ENCODE data around the gene SMYD2.
"Not testable (repeated sequence)": the region's sequence is repeated elsewhere in the genome, so short reads cannot be mapped to it uniquely, and the experiment has no call there.

SMYD2 gene

GRCh38 chr1:214271995-214272731 is 8.8 kb upstream of the SMYD2 start:
- DNase-seq = no peak

DNA sequence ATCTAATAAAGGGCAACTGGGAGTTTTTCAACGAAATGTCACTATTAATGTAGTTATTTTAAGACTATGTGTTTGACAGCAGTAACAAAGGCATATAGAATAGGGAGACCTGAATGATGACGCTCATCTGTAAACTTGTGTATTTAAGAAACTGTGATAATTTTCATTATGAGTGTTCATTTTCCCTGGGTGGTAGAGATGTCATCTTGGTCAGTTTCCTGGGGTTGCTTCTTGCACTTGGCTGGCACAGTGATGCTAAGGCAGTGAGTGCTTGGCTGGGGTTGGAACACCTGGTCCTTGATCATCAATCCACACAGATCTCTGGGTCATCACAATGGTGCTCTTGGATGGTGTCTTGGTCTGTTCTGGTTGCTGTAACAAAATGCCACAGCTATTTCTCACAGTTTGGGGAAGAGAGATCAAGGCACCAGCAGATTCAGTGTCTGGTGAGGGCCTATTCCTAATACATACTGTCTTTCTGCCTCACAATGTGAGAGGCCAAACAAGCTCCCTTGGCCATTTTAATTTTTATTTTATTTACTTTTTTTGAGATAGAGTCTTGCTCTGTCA is 7.9 kb upstream of the SMYD2 start:
- no peak for DNase-seq

GRCh38 chr1:214275700-214276099 is 5.3 kb upstream of the SMYD2 start:
- DNase-seq = not testable (repeated sequence)

- no peak for DNase-seq
Observed at GRCh38 chr1:214276786-214277185, 4.2 kb upstream of the SMYD2 start.

DNA sequence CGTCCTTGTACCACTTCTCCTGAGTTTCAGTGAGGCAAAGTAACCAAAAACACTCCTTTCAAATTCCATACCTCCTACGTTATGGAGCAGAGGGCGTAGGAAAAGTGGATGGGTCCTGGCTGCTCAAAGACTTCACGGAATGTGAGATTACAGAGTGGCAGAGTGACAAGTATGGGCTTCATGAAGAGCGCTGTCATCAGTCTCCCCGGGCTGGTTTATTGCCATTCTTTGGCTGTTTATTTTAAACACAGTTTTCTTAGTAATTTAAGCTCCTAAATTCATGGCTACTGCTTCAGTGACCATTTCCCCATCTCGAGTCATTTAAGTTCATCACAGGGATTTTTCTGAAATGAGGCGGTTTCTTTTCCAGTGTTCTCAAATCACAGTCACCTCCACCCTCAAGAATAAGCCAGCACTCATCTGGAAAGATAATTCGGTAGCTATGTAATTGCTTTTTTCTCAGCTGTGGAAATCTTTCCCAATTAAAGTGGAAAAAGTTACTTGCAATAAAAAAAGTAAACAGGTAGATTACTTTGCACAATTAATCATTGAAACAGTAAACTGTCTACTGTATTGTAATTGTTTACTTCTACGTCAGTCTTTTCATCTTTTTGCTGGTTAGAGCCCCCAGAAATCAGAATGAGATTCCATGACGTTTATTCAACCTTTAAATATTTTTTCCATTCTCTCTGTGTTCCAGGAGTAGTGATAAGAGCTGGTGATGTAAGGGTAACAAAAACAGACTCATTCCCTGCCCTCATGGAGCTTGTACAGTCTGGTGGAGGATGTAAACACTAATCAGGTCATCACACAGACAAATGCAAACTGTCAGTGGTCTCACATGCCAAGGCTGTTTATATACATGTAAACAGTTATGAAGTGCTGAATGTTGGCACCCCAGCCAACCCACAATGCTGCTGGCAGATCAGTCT is 3.0 kb upstream of the SMYD2 start:
- DNase-seq = no peak

DNA sequence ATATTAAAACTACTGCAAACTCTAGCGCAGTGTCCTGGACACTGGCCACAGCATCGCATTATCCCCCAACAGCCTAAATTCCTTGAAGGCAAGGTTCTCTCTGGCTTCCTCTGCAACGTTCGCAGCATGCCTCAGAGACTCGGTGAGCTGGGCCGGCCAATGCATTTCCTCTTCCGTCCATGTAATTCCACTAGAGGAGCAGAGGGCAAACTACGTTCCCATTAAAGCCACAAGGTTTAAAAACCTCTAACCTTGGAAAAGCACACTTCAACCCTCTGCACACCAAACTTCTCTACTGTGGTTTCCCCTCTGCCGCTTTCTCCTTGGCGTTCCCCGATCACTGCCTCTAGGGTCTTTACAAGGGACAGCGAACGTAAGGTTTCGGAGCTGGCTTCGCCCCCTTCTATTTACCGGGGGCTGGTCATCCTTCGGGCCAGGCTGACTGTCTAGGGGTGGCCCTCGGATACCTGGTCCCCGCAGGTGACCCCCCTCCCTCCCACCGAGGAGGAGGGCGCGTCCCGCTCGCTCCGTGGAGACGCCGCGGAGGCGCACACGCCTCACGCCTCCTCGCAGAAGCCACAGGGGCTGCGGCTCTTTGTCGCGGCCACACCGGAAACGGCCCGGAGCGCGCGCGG is 456 bp upstream of the SMYD2 start:
- DNase-seq = no peak

DNA sequence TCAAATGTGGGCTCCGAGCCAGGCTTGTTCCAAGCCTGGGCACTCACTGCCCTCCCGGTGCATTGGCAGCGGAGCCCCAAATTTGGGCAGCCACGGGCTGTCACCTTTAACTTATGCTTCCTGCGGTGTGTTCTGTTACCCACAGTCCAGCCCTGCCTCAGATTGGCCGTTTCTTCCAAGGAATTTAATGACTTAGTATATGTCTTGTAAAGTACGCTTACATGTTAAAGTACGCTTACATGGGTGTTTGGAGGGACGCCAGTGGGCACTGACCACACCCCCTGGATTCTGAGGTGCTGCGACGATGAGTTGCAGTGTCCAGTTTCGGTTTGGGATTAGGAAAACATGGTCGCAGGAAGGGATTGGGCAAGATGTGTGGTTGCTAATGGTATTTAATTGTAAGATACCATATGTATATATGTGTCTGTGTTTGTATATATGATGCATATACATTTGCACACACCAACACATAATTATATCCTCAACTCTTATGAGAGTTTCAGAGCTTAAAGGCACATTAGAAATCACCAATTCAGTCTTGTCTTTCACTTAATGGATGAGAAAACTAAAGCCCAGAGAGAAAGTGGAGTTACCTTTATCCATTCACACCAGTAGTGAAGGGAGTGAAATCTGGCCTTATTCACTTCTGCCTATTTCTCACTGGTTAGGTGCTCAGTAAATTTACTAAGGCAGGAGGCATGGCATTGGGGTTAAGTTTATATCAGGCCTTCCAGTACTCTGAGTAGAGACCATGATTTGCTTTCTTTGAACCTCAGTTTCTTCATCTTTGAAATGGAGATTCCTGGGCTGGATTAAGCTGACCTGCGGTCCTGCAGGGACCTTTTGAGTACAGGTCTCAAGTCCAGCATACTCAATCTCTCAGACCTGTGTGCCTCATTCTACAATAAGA is 1.0 kb downstream of the SMYD2 start:
- DNase-seq = no peak

DNA sequence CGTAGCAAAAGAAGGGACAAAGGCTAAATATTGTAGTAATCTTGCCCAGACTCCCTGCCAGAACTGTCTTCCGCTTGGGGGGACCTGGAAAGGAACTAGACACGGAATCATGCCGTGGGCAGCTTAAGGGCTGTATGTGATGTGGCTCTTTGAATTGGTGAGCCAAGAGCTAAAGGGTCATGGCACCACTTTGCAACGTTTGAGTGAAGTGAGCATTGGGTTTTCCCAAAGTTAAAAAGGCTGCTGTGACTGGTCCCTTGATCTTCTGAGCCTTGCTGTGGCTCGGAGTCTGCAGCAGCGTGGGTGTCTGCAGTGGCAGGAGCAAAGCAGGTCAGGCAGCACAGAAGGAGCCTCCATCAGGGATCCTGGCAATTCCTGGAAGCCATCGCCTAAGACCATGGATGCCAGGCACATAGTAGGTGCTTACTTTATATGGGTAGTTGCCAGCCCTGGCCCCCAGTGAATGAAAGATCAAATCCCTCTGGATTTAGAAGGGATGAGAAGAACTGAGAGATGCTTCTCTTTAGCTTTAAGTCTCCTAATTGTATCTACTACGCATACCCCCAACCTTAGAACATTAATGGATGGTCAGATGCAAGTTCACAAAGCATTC is 1.8 kb downstream of the SMYD2 start:
- DNase-seq = no peak

GRCh38 chr1:214285610-214286440 is 4.9 kb downstream of the SMYD2 start:
- no peak for DNase-seq

DNA sequence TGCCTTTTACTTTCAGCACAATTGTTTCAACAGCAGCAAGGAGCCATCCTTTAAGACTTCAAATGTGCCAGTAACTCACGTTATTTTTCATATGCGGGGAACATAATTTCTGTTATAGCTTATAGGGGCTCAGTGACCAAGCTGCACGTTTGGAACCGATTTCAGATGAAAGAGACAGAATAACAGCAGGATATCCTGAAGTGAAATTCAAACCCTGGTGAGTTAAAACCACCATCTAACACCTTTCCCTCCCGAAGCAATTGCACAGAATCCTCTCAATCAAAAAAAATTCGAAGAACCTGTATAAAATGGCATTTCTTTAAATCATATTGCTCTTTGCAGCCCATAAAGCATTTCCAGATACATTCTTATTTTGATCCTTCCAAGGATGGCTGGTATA is 6.9 kb downstream of the SMYD2 start:
- DNase-seq = no peak

DNA sequence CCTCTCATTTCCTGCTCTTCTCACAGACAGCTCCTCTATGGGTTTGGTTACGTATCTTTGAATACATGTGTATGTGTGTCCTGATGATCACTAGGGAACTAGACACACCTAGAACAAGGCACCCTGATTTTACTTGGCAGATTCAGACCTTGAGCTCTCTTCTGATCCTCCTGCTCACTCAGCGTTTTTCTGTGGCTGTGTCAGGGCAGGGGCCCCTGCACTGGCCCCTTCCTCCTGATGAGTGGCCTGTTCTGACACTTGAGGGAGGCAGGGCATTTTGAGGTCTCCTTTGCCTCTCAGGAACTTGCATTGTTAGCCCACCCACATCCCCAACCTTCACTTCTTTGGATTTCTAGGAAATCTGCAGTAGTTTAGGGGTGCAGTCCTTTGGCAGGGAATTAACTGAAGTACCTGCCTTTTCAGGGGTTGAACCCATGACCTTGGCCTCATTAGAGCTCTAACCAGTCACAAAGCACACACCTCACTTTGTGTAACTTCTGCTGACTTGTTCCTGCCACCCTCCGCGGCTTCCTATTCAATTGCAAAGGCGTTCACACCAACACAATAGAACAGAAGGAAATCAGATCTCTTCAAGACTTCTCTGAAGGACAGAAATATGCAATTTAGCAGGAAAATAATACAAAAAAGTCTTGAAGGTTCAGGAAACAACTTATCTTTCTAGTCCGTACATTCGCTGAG is 8.8 kb downstream of the SMYD2 start:
- DNase-seq = no peak

GRCh38 chr1:214290424-214291037 is 9.6 kb downstream of the SMYD2 start:
- no peak for DNase-seq

DNA sequence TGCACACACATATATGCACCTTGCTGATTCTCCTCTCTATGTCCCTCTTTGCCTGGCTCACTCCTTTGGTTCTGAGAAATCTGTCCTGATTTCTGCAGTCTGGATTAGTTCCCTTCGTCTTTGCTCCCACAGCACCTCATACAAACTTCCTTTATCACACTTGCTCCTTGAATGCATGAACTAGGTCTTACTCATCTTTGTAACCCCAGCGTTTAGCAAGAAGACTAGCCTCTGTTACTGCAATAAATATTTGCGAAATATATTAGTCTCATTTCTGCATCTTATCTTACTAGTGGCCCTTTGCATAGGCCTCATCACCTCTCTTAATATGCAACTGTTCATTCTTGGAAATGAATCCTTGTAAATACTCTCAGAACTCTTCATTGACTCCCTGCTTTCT is 11.4 kb downstream of the SMYD2 start:
- DNase-seq = no peak

DNA sequence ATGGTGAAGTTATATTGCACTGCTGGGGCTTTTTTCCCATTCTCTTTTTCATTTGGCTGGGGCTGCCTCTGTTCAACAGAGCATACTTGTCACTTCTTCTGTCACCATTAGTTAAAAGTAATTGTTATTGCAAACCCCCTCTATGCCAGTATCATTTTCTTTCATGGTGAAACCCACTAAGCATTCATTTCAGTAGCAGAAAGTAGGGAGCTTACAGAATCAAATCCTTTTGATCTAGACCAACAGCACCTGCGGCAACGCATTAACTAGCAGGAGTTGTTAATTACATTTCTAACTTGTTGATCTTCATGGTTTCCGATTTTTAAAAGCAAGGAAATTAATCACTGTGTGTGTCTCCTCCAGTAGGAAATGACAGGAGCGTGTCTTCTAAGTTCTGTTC is 15.0 kb downstream of the SMYD2 start:
- DNase-seq = no peak

DNA sequence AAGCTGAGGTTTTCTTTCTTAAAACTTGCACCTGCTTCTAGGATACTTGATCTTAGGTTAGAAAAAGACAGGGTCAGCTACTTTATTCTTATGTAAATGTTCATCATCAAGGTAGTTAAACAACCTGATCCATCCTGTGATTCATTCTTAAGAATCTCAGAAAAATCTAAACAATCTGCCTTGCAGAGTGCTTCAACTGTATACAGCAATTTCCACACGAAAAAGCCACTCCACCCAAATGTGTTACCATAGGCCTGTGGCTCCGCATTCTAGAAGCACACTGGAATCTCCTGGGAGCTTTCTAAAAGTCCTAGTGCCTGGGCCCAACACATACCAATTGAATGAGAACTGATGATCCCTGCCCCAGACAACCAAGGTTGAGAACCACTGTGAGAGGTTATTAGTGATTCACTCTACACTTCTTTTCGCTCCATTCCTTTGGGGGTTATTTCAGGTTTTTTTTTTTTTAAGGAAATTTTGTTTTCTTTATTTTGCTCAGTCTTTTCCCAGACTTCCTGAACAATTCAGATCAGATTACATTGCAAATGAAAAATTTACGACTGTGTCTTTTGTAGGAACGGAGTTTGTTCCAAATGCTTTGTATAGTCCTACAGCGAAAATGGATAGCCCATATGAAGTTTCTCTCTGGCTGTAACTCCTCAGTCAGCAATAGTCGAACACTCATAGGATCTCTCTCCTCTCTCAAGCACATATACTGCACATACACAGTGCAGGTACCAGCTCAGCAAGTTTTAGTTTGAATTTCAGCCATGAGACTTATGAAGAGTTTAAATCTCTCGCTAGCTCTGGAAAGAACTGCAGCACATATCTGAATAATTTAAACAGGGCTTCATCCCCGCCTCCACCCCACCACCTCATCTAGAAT is 16.1 kb downstream of the SMYD2 start:
- no peak for DNase-seq

DNA sequence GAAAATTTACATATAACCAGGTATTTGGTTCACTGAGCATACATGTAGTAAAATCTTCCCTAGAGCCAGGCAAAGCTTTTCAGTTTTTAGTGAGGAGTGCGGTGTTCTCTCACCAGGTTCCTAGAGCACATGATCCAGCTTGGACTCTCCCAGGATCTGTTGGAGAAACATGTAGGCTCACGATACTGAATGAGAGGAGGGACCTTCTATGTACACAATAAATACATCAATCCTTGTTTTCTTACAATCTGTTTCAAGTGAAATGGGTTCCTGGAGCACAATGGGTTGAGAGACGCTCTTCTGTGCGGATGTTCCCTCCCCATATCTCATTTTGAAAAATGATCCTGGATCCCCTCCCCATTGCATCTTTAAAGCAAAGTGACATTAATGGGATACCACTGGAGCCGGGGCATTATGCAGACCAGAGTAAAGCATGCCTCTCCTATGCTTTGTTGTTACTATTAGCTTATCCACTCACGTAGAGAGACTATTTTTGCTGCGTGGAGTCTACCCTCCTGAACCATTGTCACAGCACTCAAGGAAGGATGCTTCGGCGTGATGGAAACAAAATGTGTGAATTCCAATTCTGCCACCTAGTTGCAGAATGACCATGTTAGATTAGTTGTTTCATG is 19.3 kb downstream of the SMYD2 start:
- DNase-seq = no peak

DNA sequence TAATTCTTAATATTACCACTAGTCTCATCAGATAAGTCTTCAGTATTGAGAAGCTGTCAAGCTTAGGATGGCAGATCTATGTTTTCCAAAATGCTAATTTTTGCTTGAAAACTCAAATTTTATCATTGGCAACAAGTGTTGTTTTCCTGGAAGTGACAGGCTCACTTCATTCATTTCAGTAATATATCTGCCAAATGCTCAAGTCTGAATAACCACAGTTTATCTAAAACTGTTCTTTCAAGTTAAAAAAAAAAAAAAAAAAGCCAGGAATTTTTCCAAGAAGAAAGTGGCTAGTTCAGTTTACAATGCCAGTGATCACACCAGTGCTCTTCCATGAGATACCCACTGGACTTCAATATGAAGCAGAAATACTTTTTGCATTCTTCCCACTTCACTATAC is 20.6 kb downstream of the SMYD2 start:
- no peak for DNase-seq
